Medulla oblongata (tissue), 1 donor: ENCODE results near the gene RNF180.
"Not testable (repeated sequence)": the region's sequence is repeated elsewhere in the genome, so short reads cannot be mapped to it uniquely, and the experiment has no call there.

Experiments used
- DNase-seq: peaks from one replicate; pipeline ENCODE4 v3.0.0-alpha.2; 2015; ENCODE audit errors: extremely low spot score

The RNF180 gene

DNA sequence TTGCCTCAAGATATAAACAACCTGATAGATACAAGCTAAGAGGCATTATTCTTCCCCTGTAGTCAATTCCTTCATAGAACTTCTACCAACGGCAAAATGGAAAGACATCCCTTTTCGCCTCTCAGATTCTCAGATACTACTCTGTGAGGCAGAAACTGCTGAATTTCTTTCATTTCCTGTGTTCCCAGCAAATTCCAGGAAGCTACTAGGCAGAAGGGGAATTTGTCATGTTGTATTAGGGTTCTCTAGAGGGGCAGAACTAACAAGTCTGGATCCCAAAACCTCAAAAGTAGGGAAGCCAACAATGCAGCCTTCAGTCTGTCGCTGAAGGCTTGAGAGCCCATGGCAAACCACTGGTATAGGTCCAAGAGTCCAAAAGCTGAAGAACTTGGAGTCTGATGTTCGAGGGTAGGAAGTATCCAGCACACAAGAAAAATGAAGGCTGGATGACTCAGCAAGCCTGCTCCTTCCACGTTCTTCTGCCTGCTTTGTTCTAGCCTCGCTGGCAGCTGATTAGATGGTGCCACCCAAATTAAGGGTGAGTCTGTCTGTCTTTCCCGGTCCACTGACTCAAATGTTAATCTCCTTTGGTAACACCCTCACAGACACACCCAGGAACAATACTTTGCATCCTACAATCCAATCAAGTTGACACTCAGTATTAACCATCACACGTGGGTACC lies 15.2 kb downstream of the RNF180 start:
- DNase-seq, result no peak

DNA sequence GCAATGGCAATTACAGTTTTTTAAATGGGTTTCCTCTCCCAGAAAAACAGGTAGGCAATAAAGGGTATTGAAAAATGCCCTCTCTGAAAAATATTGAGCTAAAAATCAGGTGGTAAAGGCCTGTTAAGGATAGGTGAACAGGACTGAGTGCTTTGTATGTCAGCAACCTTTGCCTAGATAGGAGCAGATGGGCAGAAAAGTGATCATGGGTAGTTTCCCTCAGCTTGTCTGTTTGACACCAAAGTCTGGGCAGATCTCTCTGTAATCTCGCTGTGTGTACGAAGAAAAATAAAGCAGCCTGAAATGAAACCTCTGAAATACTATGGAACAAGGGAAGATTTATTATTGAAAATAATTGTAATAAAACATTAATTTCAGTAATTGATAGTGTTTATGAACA lies 15.8 kb downstream of the RNF180 start:
- DNase-seq, result no peak

DNA sequence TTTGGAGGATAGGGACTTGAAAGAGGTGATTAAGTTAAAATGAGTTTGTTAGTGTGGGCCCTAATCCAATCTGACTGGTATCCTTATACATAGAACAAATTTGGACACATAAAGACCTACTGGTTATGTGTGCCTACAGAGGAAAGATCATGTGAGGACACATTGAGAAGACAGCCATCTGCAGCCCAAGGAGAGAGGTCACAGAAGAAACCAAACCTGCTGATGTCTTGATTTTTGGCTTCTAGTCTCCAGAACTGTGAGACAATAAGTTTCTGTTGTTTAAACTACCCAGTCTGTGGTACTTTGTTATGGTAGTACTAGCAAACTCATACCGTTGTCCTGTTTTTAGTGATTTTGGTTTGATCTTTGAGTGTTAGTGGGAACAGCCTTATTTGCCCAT lies 18.3 kb downstream of the RNF180 start:
- no peak for DNase-seq

DNA sequence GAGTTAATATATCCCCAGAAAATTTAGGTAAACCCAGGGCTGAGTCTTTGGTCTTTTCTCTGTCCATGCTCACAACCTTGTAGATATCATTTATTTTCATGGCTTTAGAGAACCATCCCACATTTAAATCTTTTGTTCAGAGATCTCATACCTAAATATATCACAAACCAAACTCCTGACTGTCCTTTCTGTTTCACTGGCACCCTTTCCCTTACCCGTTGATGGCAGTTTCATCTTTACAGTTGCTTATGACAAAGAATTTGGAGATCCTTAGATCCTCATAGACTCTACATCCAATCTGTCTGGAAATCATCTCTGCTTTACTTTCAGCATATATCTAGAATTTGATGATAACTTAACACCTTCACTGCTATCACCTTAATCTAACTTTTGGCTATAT lies 19.2 kb downstream of the RNF180 start:
- DNase-seq, result no peak

DNA sequence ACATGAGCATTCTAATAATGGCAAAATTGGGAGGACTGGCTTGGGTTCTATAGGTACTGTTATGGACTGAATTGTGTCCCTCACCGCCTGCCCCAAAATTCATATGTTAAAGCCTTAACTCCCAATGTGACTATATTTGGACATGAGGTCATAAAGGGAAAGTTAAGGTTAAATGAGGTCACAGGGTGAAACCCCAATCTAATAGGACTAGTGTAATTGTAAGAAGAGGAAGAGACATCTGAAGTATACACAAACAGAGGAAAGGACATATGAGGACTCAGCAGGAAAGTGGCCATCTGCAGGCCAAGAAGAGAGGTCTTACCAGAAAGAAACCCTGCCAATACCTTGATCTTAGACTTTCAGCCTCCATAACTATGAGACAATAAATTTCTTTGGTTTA lies 23.1 kb downstream of the RNF180 start:
- DNase-seq, result no peak

DNA sequence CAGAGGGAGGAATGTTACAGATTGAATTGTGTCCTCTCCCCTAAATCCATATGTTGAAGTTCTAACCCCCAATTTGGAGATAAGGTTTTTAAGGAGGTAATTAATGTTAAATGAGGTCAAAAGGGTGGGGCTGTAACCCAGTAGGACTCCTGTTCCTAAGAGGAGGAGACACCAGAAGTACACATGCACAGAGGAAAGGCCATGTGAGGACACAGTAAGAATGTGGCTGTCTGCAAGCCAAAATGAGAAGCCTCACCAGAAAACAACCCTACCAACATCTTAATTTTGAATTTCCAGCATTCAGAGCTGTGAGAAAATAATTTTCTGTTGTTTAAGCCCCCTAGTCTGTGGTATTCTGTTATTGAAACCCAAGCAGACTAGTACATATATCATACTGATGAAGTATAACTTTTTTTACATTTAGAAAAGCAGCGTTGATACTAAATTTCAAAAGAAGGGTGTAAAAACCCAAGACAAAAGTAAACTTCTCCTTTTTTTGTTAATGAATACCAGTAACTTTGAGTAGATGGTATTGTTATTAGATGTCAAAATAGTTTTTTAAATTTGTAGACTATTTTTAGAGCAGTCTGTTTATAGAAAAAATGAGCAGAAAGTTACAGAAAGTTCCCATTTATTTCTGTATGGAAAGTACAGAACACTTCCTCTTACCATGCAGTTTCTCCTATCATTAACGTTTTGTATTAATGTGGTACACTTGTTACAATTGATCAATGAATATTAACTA lies 25.1 kb downstream of the RNF180 start:
- no peak for DNase-seq

DNA sequence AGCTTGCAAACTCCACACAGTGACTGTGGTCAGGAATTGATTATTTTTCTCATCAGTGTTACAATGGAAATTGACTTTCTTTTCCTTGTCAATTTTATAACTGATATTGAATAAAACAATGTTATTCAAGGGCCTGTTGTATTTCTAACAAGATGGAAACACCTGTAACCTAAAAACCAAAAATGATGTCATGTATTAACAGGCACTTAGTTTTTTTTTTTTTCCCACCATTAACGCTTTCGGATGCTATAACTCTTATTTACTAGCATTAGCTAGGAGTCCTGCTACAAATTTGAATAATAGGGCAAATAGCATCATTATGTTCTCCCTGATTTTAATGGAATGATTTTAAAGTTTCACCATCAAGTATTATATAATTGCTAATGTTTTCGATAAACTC lies 30.3 kb downstream of the RNF180 start:
- DNase-seq, result no peak

DNA sequence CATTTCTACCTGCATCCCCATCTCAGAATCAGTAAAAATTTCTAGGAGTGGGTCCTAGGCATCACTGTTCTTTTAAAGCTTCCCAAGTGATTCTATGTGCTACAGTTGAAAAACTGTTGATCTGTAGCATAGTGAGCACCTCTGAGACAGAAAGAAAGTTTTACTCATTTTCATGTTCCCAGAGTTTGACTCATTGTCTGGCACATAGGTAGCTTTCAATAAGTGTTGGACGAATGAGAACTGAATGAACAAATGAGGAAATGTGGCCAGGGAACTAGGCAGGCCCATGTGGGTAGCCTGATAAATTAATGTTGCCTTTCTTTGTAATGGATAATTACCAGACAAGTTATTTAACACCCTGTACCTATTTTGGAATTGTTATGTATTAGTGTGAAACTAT lies 33.8 kb downstream of the RNF180 start:
- DNase-seq, result no peak

DNA sequence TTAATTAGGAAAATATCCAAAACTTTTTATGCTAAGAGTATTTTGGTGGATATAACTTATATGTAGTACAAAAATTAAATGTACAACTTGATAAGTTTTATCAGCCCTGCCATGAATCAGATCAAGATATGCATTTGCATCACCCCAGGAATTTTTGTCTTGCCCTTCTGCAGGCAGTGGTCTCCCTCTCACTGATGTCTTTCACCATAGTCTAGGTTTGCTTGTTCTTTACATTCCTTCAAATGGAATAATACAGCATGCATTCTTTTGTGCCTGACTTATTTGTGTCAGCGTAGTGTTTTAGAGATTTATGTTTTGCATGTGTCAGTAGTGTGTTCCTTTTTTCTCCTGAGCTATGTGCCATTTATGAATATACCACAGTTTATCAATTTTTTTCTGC lies 36.4 kb downstream of the RNF180 start:
- no peak for DNase-seq

DNA sequence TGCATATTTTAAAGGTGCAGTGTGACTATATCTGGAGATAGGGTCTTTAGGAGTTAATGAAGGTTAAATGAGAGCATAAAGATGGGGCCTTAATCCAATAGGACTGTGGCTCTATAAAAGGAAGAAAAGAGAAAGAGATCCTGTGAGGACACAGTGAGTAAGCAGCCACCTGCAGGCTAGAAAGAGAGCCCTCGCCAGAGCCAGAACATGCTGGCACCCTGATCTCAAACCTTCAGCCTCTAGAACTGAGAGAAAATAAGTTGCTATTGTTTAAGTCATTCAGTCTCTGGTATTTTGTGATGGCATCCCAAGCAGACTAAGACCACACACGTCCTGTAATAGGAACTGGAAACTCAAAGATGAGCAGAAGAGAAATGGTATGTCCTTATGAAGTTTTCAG lies 41.0 kb downstream of the RNF180 start:
- no peak for DNase-seq

DNA sequence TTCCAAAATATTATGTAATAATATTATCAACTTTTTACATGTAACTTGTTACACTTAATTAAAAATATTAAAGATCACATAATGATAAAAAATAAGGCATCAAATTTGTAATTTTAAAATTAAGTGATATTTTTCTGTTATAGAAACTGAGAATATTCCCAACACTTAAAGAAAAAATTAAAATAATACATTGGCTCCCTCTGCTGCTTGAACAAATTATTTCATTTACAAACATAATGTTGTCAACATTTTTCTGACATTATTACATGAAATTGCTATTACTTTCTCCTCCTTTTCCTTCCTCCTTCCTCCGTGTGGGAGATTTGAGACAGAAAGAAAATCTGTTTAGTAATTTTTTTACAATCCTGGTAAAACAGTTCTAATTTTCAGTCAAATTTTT lies 42.3 kb downstream of the RNF180 start:
- peak; percentile 40 for DNase-seq

DNA sequence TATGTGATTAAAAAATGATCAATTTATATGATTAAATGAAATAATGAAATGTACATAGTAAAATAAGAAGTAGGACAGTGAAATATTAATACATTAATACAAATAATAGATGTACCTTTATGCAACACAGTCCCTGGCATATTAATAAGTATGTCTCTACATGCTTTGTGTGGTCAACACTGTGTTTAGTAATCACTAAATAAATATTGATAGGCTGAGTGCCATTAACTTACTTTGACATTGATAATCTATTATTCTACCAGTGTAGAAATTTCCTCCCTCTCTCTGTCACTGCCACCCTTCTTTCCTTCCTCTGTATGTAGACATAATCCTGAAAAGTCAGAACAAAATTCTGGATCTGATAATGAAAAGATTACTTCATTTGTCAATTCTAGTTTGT lies 43.7 kb downstream of the RNF180 start:
- DNase-seq, result no peak

DNA sequence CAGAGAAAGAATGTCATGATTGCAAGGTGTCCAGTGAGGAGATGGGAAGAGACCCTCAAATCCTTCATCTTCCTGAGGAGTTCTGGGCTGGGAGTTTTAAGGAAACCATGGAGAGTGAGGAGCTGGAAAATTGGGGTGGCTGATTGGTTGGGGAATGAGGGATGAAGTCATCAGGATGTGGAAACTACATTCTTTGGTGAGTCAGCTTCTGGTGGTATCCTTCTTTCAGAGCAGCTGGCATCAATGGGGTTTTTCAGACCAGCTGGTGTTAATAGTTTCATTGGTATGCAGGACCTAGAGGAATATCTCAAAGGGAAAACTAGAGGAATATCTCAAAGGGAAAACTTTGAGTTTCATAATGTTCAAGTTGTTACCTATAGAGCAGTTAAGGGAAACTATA lies 45.2 kb downstream of the RNF180 start:
- no peak for DNase-seq

DNA sequence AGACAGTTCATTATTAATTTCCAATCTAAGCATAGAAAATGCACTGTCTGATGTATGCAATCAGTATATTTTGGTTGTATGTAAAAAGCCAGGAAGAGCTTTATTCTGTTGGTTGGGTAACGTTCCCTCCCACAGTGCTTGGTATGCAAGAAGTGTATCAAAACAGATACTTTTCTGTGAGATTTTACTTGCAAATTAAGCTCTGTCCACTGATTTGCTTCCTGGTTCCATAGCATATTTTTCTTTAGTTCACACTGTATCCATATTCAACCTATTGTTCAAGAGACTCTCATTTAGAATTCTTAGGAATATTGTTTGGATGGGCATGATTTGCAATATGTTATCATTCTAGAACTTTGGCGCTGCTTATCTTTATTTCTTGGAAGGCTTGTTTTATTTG lies 47.4 kb downstream of the RNF180 start:
- peak; percentile 38 for DNase-seq

DNA sequence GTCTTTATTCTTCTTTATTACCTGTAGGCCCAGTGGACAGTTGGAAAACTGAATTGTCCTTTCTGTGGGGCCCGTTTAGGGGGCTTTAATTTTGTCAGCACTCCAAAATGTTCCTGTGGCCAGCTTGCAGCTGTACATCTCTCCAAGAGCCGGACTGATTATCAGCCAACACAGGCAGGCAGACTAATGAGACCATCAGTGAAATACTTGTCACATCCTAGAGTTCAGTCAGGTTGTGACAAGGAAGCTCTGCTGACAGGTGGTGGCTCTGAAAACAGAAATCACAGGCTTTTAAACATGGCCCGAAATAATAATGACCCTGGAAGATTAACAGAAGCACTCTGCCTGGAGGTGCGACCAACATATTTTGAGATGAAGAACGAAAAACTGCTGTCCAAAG lies 47.9 kb downstream of the RNF180 start:
- peak; percentile 30 for DNase-seq

DNA sequence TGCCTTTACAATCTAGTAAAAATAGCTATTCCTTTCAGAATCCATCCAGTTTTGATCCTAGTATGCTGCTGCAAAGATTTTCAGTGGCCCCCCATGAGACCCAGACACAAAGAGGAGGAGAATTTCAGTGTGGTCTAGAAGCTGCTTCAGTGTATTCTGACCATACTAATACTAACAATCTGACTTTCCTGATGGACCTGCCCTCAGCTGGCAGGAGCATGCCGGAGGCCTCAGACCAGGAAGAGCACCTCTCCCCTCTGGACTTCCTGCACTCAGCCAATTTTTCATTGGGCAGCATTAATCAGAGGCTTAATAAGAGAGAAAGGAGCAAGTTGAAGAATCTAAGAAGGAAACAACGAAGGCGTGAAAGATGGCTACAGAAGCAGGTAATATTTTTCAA lies 48.5 kb downstream of the RNF180 start:
- peak; percentile 15 for DNase-seq

DNA sequence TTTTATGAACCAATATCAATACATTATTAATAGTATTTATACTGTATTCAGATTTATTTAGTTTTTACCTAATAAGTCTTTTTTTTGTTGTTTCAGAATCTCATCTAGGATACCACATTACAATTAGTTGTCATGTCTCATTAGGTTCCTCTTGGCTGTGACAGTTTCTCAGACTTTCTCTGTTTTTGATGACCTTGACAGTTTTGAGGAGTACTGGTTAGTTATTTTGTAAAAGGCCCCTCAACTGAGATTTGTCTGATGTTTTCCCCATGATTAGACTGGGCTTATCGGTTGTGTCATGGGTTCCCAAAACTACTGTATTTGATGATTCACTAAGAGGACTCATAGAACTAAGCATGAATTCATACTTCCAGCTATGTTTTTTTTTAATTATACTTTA lies 56.3 kb downstream of the RNF180 start:
- DNase-seq, result no peak

DNA sequence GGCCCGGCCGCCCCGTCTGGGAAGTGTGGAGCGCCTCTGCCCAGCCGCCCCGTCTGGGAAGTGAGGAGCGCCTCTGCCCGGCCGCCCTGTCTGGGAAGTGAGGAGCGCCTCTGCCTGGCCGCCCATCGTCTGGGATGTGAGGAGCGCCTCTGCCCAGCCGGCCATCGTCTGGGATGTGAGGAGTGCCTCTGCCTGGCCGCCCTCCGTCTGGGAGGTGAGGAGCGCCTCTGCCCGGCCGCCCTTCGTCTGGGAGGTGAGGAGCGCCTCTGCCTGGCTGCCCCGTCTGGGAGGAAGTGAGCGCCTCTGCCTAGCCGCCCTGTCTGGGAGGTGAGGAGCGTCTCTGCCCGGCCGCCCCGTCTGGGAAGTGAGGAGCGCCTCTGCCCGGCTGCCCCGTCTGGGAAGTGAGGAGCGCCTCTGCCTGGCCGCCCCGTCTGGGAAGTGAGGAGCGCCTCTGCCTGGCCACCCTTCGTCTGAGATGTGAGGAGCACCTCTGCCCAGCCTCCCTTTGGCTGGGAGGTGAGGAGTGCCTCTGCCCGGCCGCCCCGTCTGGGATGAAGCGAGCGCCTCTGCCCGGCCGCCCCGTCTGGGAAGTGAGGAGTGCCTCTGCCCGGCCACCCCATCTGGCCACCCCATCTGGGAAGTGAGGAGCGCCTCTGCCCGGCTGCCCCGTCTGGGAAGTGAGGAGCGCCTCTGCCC lies 59.8 kb downstream of the RNF180 start:
- not testable (repeated sequence) for DNase-seq

DNA sequence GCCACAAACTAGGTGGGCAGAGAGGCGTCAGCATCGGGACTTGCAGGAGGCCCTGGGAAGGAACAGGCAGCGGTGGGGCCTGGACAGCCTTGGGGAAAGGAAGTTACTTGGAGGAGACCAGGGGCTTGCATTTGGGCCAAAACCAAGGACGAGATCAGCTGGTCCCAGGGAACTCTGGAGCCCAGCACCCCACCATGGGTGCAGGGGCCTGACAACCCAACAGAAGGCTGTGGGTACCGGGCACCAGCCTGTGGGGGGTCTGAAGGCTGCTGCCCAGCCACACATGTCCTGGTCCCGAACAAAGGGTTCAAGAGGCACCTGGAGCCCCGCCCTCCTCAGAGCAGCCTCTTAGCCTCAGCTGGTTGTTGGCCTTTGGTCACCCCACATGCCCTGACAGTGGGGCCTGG lies 61.5 kb downstream of the RNF180 start:
- not testable (repeated sequence) for DNase-seq

DNA sequence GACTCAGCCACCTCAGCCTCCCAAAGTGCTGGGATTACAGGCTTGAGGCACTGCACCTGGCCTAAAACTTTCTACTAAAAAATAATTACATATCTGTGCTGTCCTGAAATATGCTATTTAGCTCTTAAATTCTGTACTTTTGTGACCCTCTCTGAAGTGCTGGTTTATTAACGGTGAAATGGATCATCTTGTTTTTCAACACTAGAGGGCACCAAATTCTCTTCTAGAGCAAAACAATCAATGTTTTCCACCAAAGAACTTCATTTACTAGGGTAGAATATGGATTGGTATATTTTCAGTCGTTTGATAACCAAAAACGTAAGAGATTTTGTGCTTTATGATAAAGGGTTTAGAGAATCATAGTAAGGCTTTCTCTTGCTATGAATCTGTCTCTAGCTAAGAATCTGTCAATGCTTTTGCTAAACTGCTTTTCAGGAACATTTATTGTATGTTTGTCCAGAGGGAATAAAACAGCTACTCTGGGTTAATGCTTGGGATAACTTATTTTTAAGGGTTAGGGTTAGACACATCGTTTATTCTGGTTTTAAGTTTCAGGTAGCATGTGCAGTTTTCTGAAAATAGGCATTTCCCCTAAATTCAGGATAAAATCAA lies 63.6 kb downstream of the RNF180 start:
- peak; percentile 57 for DNase-seq

DNA sequence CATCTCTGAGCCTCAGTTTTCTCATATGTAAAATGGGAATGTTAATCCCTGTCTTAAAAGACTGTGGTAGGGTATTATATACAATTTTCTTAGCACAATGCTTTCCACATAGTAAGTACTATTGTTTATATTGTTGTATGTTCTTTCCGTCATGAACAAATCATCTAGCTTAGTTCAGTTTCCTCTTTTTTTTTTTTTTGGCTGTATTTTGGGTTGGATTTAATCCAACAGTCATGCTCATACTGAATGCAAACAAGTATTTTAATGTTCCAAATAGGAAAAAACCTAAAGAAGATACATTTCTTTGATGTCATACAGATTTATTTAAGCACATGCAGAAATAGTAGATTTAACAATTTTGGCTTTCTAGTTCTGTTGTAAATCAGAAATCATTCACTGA lies 95.1 kb downstream of the RNF180 start:
- DNase-seq, result no peak

DNA sequence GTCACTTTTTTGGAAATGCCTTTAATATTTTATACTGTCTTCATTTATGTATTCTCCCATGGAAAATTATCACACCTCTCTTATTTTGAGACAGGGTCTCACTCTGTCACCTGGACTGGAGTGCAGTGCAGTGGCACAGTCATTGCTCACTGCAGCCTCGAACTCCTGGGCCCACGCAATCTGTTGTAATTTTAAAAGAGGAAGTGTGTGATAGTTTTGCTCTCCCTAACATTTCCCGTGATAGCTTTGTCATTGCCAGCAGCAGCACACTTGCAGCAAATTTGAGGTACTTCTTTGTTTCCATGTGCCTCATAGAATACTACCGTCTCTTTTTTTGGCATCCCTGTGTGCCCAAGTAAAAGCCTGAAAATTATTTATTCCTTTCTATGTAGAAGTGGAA lies 103.5 kb downstream of the RNF180 start:
- no peak for DNase-seq

DNA sequence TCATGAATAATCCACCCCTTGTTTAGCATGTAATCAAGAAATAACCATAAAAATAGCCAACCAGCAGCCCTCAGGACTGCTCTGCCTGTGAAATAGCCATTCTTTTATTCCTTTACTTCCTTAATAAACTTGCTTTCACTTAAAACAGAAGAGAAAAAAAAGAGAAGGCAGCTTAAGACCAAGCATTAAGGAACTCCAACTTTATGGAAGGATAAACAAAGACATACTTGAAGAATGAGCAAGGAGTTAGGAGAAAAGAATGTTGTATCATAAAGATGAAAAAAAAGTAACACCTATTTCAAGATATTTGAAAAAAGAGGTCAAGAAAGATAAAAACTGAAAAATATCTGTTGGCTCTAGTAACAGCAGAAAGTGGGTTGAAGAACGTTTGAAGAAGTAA lies 107.6 kb downstream of the RNF180 start:
- no peak for DNase-seq
